G401.6 (cell line): ENCODE measurements around the gene RNLS.
"Not testable (repeated sequence)": the region's sequence is repeated elsewhere in the genome, so short reads cannot be mapped to it uniquely, and the experiment has no call there.

ENCODE experiments used
- FAIRE-seq: peaks from 2 replicates; lab custom pipeline; 2012; peaks lifted over from hg19 to GRCh38; lab: Jason Lieb, UNC

The RNLS gene

DNA sequence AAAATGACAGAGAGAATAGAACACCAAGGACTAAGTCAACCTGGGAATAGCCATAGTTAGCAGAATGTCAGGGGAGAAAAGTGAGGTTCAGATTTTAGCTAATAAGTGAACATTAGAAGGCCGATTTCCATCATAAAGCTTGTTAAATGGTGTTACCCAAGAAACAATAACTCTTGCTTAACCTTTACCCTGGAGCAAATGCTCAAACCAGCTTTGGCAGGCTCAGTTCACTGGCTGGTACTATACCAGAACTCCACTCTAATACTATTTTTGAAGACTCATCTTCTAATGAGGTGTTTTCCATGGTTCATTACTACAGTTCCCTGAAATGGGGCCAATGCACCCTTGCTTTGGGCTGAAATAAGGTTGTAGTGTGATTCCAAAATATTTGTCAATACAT lies 61.3 kb downstream of the RNLS start:
- FAIRE-seq = no peak

DNA sequence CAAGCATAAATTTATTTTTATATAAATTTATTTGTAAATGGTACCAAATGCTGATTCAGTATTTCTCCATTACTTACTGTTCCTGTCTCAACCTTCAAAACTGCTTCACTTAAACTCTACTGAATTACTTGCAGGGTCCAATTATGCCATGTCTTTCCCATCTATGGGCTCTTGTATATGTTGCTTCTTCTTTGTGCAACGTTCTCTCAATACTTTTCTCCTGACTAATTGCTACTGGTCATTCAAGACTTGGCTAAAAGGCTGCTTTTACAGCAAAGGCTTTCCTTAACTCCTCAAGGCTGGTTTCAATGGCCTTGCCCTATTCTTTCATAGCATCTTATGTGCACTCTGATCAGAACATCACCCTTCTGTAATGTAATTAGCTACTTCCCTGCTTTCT lies 67.9 kb downstream of the RNLS start:
- FAIRE-seq = no peak

DNA sequence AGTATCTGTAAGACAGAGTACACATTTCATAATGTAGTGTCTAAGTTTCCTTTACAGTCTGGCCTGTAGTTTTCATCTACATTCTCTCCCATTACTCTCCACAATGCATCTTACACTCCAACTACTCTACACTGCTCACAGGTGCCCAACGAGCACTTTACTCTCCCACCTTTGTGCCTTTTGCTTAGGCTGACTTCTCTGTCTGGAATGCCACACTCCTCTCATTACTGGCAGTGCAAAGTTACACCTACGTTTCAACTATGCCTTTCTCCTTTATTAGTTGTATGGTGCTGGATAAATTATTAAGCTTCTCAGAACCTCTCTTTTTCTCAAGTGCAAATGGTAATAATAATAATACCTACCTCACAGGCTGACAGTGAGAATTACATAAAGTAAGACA lies 70.5 kb downstream of the RNLS start:
- no peak for FAIRE-seq

DNA sequence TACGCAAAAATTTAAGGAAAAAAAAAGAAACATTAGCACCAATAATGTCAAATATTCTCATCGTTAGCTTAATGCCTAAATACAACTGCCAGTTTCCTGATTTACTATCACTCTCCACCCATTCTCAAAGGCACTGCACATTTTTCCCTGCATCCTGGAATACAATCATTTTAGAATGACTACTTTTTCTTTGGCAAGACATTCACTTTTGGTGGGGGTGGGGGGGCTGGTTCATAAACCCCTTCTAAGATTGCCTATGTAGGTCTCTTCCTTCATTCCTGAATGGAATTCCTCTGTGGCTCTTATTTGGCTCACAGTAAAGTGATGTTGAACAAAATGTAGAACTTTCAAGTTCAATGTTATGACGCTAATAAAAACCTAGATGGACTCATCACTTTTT lies 74.3 kb downstream of the RNLS start:
- FAIRE-seq = no peak

DNA sequence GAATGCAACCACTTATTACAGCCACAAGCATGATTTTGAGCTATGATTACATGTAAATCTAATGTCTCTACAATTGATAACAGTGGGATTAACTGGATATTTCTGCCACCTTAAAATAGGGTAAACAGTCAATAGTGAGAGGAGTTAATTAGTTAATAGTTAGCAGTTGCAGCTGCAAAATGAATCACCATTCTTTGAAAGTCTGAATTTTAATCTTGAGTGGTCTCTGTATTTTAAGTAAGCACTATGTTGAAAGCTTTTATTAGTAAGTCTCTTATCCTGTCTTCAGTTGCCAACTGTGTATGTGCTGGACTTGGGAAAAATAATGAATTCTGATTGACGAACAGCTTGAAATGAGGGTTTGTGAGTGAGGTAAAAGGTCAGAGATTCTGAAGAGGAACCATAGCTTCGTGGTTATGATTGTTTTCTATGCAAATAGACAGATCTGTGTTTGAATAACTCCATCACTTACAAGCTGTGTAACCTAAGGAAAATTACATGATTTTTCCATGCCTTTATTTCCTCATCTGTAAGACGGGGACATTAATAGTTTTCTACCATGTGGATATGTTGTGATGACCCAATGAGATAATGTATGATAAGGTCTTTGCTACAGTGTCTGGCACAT lies 75.2 kb downstream of the RNLS start:
- no peak for FAIRE-seq

- no peak for FAIRE-seq
Observed at GRCh38 chr10:88507404-88507803, 75.7 kb downstream of the RNLS start.

GRCh38 chr10:88505680-88506215 lies 77.4 kb downstream of the RNLS start:
- no peak for FAIRE-seq

DNA sequence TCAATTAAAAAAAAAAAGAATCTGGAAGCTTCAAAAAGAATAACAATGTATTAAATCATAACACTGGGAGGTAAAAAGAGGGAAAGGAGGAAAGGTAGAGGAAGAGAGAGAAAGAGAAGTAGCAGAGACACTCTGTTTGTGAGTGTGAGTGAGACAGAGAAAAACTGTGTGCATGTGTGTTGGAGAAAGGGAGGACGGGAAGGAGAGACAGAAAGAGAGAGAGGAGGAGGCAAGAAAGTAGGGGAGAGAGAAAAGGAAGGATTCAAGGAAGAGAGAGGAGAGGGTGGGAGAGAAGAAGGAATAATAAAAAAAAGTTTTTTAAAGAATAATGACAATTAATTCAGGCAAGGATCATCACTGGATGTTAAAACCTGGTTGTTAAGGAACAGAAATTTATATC lies 77.9 kb downstream of the RNLS start:
- FAIRE-seq = no peak

- no peak for FAIRE-seq
Observed at GRCh38 chr10:88500656-88501055, 82.5 kb downstream of the RNLS start.

GRCh38 chr10:88499569-88500470 lies 83.3 kb downstream of the RNLS start:
- FAIRE-seq = no peak

DNA sequence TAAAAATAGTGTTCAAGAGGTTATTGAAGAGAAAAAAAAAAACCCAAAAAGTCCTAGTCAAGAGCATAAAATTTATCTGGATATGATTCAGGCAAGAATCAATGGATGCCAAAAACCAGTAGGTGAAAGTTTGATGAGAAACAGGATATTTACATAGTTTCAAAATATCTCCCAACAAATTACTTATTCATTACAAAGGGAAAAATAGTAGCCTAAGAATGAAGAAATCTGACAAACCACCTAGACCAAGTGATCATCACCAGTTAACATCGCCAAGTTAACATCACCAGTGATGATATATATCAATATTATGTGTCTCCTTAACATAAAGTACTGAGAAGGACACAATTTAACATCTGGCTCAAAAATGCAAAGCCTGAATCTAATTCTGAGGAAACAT lies 85.2 kb downstream of the RNLS start:
- no peak for FAIRE-seq

DNA sequence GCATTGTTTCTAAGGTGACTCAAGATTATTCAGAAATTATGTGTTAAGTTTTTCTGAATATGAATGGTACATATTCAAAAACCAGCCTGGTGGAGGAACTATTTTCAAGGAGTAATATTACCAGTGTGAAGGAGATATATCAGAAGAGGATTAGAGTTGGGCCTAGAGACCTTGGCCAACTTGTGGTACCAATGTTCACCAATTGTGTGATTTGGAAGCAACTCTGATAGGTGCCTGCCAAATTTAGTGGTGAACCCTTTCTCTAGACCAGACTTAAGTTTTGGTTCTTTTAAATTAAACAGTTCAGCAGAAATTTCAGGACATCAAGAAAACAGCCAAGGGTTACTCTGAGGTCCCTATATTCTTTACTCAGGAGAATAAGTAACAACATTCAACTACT lies 88.6 kb downstream of the RNLS start:
- no peak for FAIRE-seq

DNA sequence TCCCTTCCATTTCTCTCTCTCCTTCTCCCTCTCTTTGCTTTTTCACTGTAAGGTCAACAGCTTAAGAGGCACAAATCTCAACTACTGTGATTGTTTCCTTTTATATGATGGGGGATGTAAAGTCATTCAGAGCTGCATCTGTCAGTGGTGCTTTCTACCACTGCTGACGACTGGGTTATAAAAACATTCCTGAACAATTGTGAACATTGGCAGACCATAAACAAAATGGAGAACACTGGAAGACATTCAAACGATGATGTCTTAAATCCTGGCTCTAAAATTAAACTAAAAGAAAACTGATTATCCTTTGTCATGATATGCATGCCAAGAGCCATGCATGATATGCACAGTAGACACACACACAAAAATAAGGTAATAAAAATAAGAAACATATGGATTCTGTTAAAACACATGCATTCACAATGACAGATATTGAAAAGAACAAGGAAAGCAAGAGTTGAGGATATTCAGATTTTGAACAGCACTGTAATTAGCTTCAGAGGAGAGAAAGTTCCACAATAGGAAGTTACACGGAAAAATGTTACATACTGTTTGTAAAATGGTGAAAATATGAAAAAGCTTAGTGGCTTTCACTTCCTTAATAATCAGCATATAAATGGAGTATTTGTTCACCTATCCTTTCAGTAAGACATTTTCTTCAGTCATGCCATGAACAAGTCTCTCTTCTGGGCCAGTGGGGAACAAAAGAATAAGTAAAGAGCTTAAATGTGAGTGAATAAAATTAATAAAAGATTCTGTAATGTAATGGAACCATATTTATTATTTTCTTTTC lies 89.2 kb downstream of the RNLS start:
- FAIRE-seq = no peak

DNA sequence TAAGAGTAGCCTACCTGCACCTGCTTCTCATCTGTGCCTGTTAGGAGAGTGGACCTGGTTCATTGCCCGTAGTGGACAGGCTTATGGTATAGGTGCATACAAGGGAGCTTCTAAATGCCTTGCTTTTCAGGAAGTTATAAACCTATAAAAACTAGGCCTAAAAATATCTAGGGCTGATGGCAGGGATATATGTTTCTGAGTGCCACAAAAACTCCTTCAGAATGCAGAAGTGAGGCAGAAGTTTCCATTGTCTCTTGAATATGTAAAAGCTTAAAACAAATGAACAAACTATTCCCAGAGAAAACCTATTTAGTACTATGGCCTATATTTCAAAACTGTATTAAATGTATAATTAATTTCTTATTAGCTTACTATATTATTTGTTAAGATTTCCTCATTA lies 91.8 kb downstream of the RNLS start:
- no peak for FAIRE-seq

GRCh38 chr10:88490231-88490980 lies 92.7 kb downstream of the RNLS start:
- FAIRE-seq = no peak

DNA sequence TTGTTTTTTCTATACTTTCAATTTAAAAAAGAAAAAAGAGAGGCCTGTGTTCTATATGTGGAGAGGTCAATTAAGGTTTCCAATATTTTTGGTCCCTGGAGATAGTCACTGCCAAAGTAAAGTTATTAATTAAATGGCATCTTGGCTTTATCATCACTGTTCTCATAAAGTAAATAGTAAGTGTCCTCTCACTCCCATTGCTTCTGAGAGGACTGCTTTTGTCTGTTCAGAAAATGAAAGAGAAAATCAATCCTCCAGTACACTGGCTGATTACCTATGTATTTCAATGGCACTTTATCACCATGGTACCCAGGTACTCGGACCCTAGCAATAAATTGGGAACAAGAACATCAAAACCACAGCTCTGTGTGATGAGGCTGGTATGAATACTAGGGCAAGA lies 94.0 kb downstream of the RNLS start:
- FAIRE-seq = no peak

DNA sequence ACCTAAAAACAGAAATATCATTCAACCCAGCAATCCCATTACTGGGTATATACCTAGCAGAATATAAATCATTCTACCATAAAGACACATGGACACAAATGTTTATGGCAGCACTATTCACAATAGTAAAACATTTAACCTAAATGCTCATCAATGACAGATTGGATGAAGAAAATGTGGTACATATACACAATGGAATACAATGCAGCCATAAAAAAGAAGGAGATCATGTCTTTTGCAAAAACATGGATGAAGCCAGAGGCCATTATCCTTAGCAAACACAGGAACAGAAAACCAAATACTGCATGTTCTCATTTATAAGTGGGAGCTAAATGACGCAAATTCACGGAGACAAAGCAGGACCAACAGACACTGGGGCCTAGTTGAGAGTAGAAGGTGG lies 96.3 kb downstream of the RNLS start:
- not testable (repeated sequence) for FAIRE-seq

GRCh38 chr10:88482220-88482619 lies 100.9 kb downstream of the RNLS start:
- no peak for FAIRE-seq

- no peak for FAIRE-seq
Observed at GRCh38 chr10:88478256-88478655, 104.9 kb downstream of the RNLS start.

DNA sequence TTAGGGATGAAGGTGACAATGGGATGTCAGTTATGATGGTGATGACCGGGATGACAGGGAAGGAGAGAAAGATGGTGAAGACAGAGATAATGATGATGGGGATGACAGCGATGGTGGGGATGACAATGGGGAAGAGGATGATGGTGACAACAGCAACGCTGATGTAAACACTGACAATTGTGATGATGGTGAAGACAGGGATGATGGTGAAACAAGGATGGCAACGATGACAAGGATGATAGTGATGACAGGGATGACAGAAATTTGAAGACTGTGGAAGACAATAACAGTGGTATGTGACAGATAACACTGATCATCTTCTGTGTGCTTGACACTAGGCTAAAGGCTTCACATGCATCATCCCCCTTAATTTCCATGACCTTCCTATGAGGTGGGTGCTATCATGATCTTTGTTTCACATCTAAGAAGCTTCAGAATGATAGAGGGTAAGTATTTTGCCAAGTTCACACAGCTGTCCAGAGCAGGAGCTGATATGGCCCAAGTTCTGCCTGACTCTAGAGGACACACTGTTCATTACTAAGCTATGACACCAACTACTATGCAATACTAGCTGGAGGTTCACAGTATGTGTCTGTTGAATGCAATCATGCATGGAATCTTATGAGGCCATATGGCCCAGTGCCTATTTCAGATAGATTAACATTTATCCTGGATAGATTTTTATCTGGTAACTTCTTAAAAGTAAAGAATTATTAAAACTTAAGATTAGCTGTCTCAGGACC lies 105.6 kb downstream of the RNLS start:
- FAIRE-seq = no peak
